Astrocyte (in vitro differentiated cells and primary cell): ENCODE results near the gene HS3ST3A1.

Source experiments
- CTCF ChIP-seq: IDR thresholded peaks from 2 replicates; pipeline ENCODE4 v1.5.1; 2011; ENCODE audit warnings: low read depth, mild to moderate bottlenecking, inconsistent platforms, low read length, moderate library complexity; ENCODE audit not compliant: insufficient read depth
- EZH2 ChIP-seq: IDR thresholded peaks from 2 replicates; pipeline ENCODE4 v1.6.1; 2012; ENCODE audit warnings: mild to moderate bottlenecking, low read length, inconsistent platforms; ENCODE audit not compliant: insufficient read depth

- TF ChIP-seq CTCF (no peak), EZH2 (no peak)
Measured at GRCh38 chr17:13581925-13582324, 19.8 kb downstream of the HS3ST3A1 start.
